Measurements from ENCODE around the gene SPRED2.

The SPRED2 gene

DNA sequence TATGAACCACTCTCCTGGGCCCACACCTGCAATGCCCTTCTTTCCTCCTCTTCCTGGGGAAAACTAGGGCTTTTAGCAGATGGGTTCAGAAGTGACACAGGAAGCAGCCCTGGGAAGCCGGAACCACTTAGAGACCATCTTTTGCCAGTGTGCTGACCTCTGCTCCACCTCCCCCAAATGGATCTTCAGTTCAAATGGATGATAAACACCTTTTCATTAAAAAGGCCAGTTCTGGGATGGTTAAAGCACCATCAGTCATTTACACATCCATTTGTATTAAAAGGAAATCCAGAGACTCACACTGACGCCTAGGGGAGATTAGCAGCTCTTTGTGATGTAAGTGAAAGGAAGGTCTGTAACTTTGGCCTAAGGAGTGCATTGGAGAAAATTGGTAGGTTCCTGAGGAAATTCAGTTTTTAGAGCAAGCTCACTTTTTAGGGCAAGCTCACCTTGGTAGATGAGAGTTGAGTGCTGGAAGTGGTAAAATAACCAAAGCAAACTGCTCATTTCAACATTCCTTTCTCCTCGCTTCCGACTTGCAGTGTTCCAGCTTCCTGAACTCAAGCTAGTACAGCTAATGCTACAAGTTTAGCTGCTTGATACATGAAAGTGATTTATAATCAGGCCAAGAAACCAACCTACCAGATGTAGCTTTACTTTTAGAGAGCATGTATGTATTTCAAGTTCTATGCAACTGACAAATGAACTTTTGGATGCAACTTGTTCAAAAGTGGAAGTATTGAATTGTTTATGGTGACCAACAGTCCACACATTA is 157.1 kb downstream of the SPRED2 start:
- no peak for DNase-seq

DNA sequence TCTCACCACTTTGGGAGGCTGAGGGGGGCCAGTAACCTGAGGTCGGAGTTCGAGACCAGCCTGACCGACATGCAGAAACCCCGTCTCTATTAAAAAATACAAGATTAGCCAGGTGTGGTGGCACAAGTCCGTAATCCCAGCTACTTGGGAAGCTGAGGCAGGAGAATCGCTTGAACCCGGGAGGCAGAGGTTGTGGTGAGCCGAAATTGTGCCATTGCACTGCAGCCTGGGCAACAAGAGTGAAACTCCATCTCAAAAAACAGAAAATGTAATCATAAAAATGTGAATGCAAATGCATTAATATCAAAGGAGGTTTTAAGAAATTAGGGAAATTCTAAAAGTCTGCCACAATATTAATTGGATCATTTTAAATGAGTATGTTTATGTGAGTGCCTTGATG is 159.1 kb downstream of the SPRED2 start:
- no peak for DNase-seq

DNA sequence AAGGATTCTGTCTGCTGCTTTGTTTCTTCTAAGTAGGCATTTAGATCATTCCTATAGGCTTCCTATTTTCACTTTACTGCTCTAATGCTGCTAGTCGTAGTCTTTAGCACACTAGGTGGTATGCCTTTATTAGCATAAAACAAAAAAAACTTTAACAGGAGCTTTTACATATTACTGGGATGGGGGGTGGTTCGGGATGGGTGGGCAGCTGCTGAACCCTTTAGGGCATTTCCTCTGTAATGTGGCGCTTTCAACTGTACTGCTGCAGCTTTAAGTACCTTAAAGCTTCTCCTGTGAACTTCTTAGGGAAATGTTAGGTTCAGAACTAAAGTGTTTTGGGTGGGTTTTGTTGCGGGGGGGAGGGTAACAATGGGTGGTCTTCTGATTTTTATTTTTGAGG is 163.4 kb downstream of the SPRED2 start:
- no peak for DNase-seq

DNA sequence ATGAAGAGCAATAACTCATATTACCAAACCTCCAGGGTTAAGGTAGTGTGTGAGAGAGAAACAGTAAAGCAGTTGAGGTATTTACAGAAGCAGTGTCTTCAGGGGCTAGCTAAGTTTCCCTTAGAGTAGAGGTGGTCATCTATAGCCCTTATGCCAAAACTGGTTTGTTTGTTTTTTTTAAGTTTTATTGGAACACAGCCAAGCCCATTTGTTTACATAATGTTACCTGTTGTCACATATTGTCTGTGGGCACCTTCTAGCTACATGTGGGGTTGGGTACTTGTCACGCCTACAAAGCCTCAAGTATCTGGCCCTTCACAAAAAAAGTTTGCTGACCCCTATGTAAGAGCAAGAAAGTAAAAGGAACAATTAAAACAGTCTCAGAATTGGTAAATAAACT is 165.4 kb downstream of the SPRED2 start:
- DNase-seq: no peak

DNA sequence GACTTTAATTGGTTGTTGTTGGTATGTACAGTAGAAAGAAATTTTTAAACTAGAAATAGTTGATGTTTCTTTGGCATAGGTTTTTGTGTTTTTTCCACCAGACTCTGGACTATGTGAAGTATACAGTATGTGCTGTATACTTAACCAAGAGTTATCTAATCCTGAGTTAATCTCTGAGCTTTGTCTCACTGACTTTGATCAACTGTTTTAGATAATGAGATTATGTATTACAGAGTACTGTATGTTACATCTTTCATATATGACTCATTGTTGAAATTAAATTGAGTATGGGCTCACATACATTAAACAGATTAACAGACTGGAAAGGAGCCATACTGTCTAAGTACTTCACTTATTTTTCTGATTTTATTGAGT is 166.7 kb downstream of the SPRED2 start:
- DNase-seq: no peak

DNA sequence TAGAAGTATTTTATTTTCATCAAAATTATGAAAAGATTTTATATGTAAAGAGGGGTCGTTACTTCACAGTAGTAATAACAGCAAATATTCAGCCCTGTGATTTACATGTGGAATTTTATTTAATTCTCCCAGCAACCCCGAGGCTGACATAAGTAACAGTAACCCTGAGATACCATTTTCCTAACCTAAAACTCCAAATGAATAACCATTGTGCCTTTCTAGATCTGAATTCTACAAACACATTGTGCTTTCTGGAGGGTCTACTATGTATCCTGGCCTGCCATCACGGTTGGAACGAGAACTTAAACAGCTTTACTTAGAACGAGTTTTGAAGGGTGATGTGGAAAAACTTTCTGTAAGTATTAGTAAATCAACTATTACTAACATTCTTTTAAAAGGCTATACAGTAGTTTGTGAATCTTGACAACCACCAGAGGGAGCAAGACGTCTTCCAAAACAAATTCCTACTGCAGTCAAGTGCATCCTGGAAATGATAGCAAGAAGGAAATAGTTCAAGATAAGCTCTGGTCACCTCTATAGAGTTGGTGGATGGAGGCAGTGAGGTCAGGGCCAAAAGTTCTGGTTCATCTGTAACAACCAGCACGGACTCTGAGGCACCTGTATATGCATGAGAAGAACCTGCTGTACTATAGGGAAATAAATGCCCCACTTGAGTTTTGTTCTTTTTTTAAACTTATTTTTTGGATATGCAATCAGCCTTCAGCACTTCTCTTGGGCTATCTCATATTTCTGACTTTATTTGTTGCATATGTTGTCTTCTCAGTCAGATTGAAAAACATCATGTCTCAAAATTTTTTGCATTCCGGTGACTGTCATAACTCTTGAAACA is 167.4 kb downstream of the SPRED2 start:
- DNase-seq: no peak

DNA sequence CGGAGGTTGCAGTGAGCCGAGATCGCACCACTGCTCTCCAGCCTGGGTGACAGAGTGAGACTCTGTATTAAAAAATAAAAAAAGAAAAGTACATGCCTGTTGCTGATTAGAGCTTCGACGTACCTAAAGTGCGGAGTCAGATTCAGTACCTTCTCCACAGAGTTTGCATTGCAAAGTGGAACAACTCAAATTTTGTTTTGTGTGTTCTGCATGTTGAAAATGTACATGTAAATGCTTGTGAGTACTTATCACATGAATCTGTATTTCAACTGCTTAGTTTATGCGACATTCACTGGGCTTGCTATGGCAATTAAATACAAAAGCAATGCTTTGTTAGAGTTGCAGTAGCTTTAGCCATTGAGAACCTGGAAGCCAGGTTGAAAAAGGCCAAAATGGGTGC is 168.4 kb downstream of the SPRED2 start:
- DNase-seq: no peak

DNA sequence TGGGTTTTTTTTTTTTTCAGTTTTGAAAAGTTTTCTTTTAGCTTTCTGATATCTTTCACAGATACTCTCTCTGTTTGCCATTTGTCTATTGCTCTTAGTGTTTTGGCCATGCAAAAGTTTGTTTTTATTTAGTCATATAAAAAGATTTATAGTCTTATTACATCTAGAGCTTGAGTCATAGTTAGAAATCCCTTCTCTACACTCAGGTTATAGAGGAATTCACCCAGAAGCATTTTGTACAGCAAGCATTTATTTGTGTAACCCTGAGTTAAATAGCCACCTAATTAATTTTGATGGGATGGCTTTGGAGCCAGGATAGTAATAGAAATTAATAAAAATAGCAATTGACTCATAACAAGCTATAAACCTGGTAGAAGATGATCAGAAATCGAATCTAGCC is 169.1 kb downstream of the SPRED2 start:
- no peak for DNase-seq

- DNase-seq: no peak
Observed at GRCh38 chr2:65261676-65262075, 170.7 kb downstream of the SPRED2 start.

All from activated T-cell treated with anti-CD3 and anti-CD28 coated beads, Interleukin-2, amount 50 U/mL, for 48 hours (primary cell).